Measurements from ENCODE around the gene SETBP1.

SETBP1 gene

GRCh38 chr18:44704135-44704789, 23.6 kb downstream of the SETBP1 start:
- Histone ChIP-seq H4K20me1 (ENCODE audit: control insufficient read depth, insufficient read depth, low read depth, low read length) (no peaks in the 10 kb centered on the region), H3K9me2 (replicated peaks; ENCODE audit: control insufficient read depth, low read length) (no peaks in the 10 kb centered on the region), H3K27ac (ENCODE audit: low read depth, low read length) (no peak overlapping the region), H3K4me1 (ENCODE audit: control insufficient read depth, low read length) (peaks cover 44% of the 10 kb centered on the region), H3K79me2 (ENCODE audit: control insufficient read depth, low read length) (peaks cover 32% of the 10 kb centered on the region), H3K4me3 (ENCODE audit: low read length) (no peak overlapping the region), H3K36me3 (ENCODE audit: control insufficient read depth, low read length) (peaks cover 17% of the 10 kb centered on the region), H3K9me3 (ENCODE audit: control insufficient read depth, insufficient read depth, low read length) (no peaks in the 10 kb centered on the region), H3F3A (ENCODE audit: control insufficient read depth, insufficient read depth) (no peaks in the 10 kb centered on the region; the same call in 1 of the 2 replicates), H3K4me2 (ENCODE audit: low read length) (no peak overlapping the region), H3K27me3 (ENCODE audit: control insufficient read depth, low read length) (no peaks in the 10 kb centered on the region)
- TF ChIP-seq EZH2phosphoT487 (IDR thresholded peaks at IDR 0.05; ENCODE audit: borderline replicate concordance, low read length) (no peak), CTCF (IDR thresholded peaks at IDR 0.05; ENCODE audit: low read depth, low read length, poor library complexity, severe bottlenecking) (no peak)

GRCh38 chr18:44705075-44705675, 24.5 kb downstream of the SETBP1 start:
- H3K9me3 ChIP-seq (ENCODE audit: control insufficient read depth, insufficient read depth, low read length), result no peaks in the 10 kb centered on the region
- TF ChIP-seq EZH2phosphoT487 (IDR thresholded peaks at IDR 0.05; ENCODE audit: borderline replicate concordance, low read length) (no peak), CTCF (IDR thresholded peaks at IDR 0.05; ENCODE audit: low read depth, low read length, poor library complexity, severe bottlenecking) (no peak)
- no peaks in the 10 kb centered on the region for H4K20me1 ChIP-seq (ENCODE audit: control insufficient read depth, insufficient read depth, low read depth, low read length)
- H3K27ac ChIP-seq (ENCODE audit: low read depth, low read length), result no peak overlapping the region
- no peaks in the 10 kb centered on the region for H3K27me3 ChIP-seq (ENCODE audit: control insufficient read depth, low read length)
- no peak overlapping the region for H3K4me3 ChIP-seq (ENCODE audit: low read length)
- no peaks in the 10 kb centered on the region; the same call in 1 of the 2 replicates for H3F3A ChIP-seq (ENCODE audit: control insufficient read depth, insufficient read depth)
- H3K4me1 ChIP-seq (ENCODE audit: control insufficient read depth, low read length), result peaks cover 44% of the 10 kb centered on the region
- H3K4me2 ChIP-seq (ENCODE audit: low read length), result no peak overlapping the region
- H3K9me2 ChIP-seq (replicated peaks; ENCODE audit: control insufficient read depth, low read length), result no peaks in the 10 kb centered on the region
- H3K36me3 ChIP-seq (ENCODE audit: control insufficient read depth, low read length), result peaks cover 17% of the 10 kb centered on the region
- H3K79me2 ChIP-seq (ENCODE audit: control insufficient read depth, low read length), result peaks cover 28% of the 10 kb centered on the region

- H3K4me3 ChIP-seq (ENCODE audit: low read length), result no peak overlapping the region
- peaks cover 55% of the 10 kb centered on the region for H3K4me1 ChIP-seq (ENCODE audit: control insufficient read depth, low read length)
- H3K79me2 ChIP-seq (ENCODE audit: control insufficient read depth, low read length), result peaks cover 37% of the 10 kb centered on the region
- no peaks in the 10 kb centered on the region for H3K27me3 ChIP-seq (ENCODE audit: control insufficient read depth, low read length)
- H3K4me2 ChIP-seq (ENCODE audit: low read length), result no peak overlapping the region
- H3K9me2 ChIP-seq (replicated peaks; ENCODE audit: control insufficient read depth, low read length), result no peaks in the 10 kb centered on the region
- H4K20me1 ChIP-seq (ENCODE audit: control insufficient read depth, insufficient read depth, low read depth, low read length), result no peaks in the 10 kb centered on the region
- H3F3A ChIP-seq (ENCODE audit: control insufficient read depth, insufficient read depth), result no peaks in the 10 kb centered on the region
- TF ChIP-seq EZH2phosphoT487 (IDR thresholded peaks at IDR 0.05; ENCODE audit: borderline replicate concordance, low read length), result no peak
- TF ChIP-seq CTCF (IDR thresholded peaks at IDR 0.05; ENCODE audit: low read depth, low read length, poor library complexity, severe bottlenecking), result no peak
- H3K9me3 ChIP-seq (ENCODE audit: control insufficient read depth, insufficient read depth, low read length), result no peaks in the 10 kb centered on the region
- H3K27ac ChIP-seq (ENCODE audit: low read depth, low read length), result no peak overlapping the region
- H3K36me3 ChIP-seq (ENCODE audit: control insufficient read depth, low read length), result peaks cover 11% of the 10 kb centered on the region
These were observed 27.9 kb downstream of the SETBP1 start for GRCh38 chr18:44708451-44709083.
